Tibial artery (tissue), 4 donors: Measurements from ENCODE around the gene ADM5.
A peak's percentile ranks its signal among the peaks of the same experiment; 100 is the strongest.

Experiments used
- DNase-seq, 2 donors: peaks; one replicate each; pipeline ENCODE4 v3.0.0-alpha.2; 2019
- H3K27ac ChIP-seq, 2 donors: fragments of 200-600 bp; sonication (generic) in 1 of 2; 1 replicate in 1 of 2; 2 replicates in 1 of 2; pipeline ENCODE4 v1.5.1; 2018 to 2019; ENCODE audit warnings: mild to moderate bottlenecking in 1 of 2
- H3K27me3 ChIP-seq, 2 donors: fragments of 200-600 bp; sonication (generic) in 1 of 2; one replicate each; pipeline versions ENCODE4 v1.5.1 to v1.6.0; 2016 to 2019
- H3K36me3 ChIP-seq, 3 donors: fragments of 200-600 bp; sonication (generic) in 2 of 3; one replicate each; pipeline ENCODE4 v1.5.1; 2016 to 2019; ENCODE audit warnings: mild to moderate bottlenecking in 2 of 3
- H3K4me1 ChIP-seq, 4 donors: fragments of 200-600 bp; sonication (generic) in 2 of 4; 1 replicate in 3 of 4; 2 replicates in 1 of 4; pipeline ENCODE4 v1.5.1; 2016 to 2019
- H3K4me3 ChIP-seq, 2 donors: fragments of 200-600 bp; sonication (generic) in 1 of 2; 1 replicate in 1 of 2; 2 replicates in 1 of 2; pipeline ENCODE4 v1.5.1; 2018 to 2019; ENCODE audit warnings: mild to moderate bottlenecking in 2 of 2
- H3K9me3 ChIP-seq, 3 donors: fragments of 200-600 bp; sonication (generic) in 1 of 3; one replicate each; pipeline ENCODE4 v1.5.1; 2016 to 2019
- CTCF ChIP-seq, 2 experiments: fragments of 200-600 bp in 1 of 2; fragments of 450-650 bp in 1 of 2; IDR thresholded peaks; one replicate each; pipeline ENCODE4 v1.5.1; 2017 to 2019; ENCODE audit warnings: antibody characterized with exemption in 2 of 2, mild to moderate bottlenecking in 1 of 2, moderate library complexity in 1 of 2
- intact Hi-C: fragments of 100-400 bp; cut with DNase I; formaldehyde crosslinking; loops from one replicate; pipeline ENCODE4 v1.15.0; 2023; ENCODE audit warnings: low total_unique reads

ADM5 gene

GRCh38 chr19:49687566-49688316 is 1.7 kb upstream of the ADM5 start:
- no peak for DNase-seq
- Histone ChIP-seq H3K27me3 (peaks cover 0 to 19% of the 10 kb centered on the region in 2 donors), H3K27ac (no peak overlapping the region), H3K9me3 (no peaks in the 10 kb centered on the region), H3K4me3 (no peak overlapping the region), H3K4me1 (peaks cover 0 to 31% (median 25%) of the 10 kb centered on the region in 4 donors), H3K36me3 (peaks cover 36 to 54% (median 53%) of the 10 kb centered on the region in 3 donors)
- intact Hi-C loops: no loop called here
- no peak for TF ChIP-seq CTCF (IDR thresholded peaks at IDR 0.05)

GRCh38 chr19:49688531-49689132 is 762 bp upstream of the ADM5 start:
- intact Hi-C loops: no loop called here
- Histone ChIP-seq H3K4me1 (peaks cover 0 to 31% (median 25%) of the 10 kb centered on the region in 4 donors), H3K4me3 (peak overlapping the region in 1 of 2 donors; percentile 12), H3K9me3 (no peaks in the 10 kb centered on the region), H3K27me3 (peaks cover 0 to 23% of the 10 kb centered on the region in 2 donors), H3K27ac (no peak overlapping the region), H3K36me3 (peaks cover 28 to 47% (median 44%) of the 10 kb centered on the region in 3 donors)
- no peak for TF ChIP-seq CTCF (IDR thresholded peaks at IDR 0.05)
- DNase-seq: no peak

- no peak for DNase-seq
- H3K27ac ChIP-seq: peak overlapping the region; percentile 29 to 54
- peaks cover 0 to 31% (median 25%) of the 10 kb centered on the region in 4 donors for H3K4me1 ChIP-seq
- TF ChIP-seq CTCF (IDR thresholded peaks at IDR 0.05): no peak
- intact Hi-C loops: no loop called here
- peaks cover 0 to 23% of the 10 kb centered on the region in 2 donors for H3K27me3 ChIP-seq
- no peaks in the 10 kb centered on the region for H3K9me3 ChIP-seq
- H3K36me3 ChIP-seq: peaks cover 12 to 31% (median 29%) of the 10 kb centered on the region in 3 donors
- peak overlapping the region; percentile 46 to 54 for H3K4me3 ChIP-seq
Measured at GRCh38 chr19:49690079-49690655, 773 bp downstream of the ADM5 start.

GRCh38 chr19:49690656-49691242 is 1.4 kb downstream of the ADM5 start, which contains the start of gene CPT1C:
Gene CPT1C (plus strand): TSS chr19:49691116. CDS start chr19:49692253, 1,137 bp downstream.
- Histone ChIP-seq H3K4me1 (peaks cover 0 to 31% (median 25%) of the 10 kb centered on the region in 4 donors), H3K36me3 (peaks cover 8 to 25% (median 24%) of the 10 kb centered on the region in 3 donors), H3K27me3 (peaks cover 0 to 23% of the 10 kb centered on the region in 2 donors), H3K27ac (peak within 1 kb of the TSS; percentile 29 to 54), H3K4me3 (peak within 1 kb of the TSS; percentile 46 to 54), H3K9me3 (no peaks in the 10 kb centered on the region)
- TF ChIP-seq CTCF (IDR thresholded peaks at IDR 0.05): no peak
- peak; percentile 75 to 86 for DNase-seq
- intact Hi-C loops: no loop called here
